COLO668 (cell line): ENCODE results near the gene CDC5L.
"Not testable (repeated sequence)": the region's sequence is repeated elsewhere in the genome, so short reads cannot be mapped to it uniquely, and the experiment has no call there.

Source experiments
- DNase-seq: peaks from one replicate; lab custom pipeline; 2025; ENCODE audit not compliant: unreplicated experiment; lab: John Stamatoyannopoulos, UW

Gene CDC5L

GRCh38 chr6:44410363-44410762 is 22.9 kb downstream of the CDC5L start:
- DNase-seq, result no peak

GRCh38 chr6:44411141-44411540 is 23.6 kb downstream of the CDC5L start:
- no peak for DNase-seq

- no peak for DNase-seq
These were observed 27.9 kb downstream of the CDC5L start for GRCh38 chr6:44415449-44415848.

- no peak for DNase-seq
These were observed 28.5 kb downstream of the CDC5L start for GRCh38 chr6:44415873-44416502.

- no peak for DNase-seq
These were observed 35.0 kb downstream of the CDC5L start for GRCh38 chr6:44422531-44422930.

GRCh38 chr6:44423306-44423705 is 35.8 kb downstream of the CDC5L start:
- DNase-seq, result no peak

GRCh38 chr6:44425951-44426350 is 38.4 kb downstream of the CDC5L start:
- DNase-seq, result no peak

- DNase-seq, result no peak
These were observed 41.2 kb downstream of the CDC5L start for GRCh38 chr6:44428682-44429081.

- no peak for DNase-seq
These were observed 42.8 kb downstream of the CDC5L start for GRCh38 chr6:44430326-44430725.

GRCh38 chr6:44431118-44431725 is 43.7 kb downstream of the CDC5L start:
- peak; percentile 35 for DNase-seq

GRCh38 chr6:44432227-44432626 is 44.7 kb downstream of the CDC5L start:
- no peak for DNase-seq

- no peak for DNase-seq
These were observed 45.2 kb downstream of the CDC5L start for GRCh38 chr6:44432726-44433125.

- no peak for DNase-seq
These were observed 48.0 kb downstream of the CDC5L start for GRCh38 chr6:44435500-44435899.

- no peak for DNase-seq
These were observed 51.3 kb downstream of the CDC5L start for GRCh38 chr6:44438827-44439226.

- no peak for DNase-seq
These were observed 52.0 kb downstream of the CDC5L start for GRCh38 chr6:44439270-44440045.

- DNase-seq, result no peak
These were observed 53.8 kb downstream of the CDC5L start for GRCh38 chr6:44441091-44441855.

- DNase-seq, result no peak
These were observed 54.7 kb downstream of the CDC5L start for GRCh38 chr6:44442236-44442635.

- DNase-seq, result no peak
These were observed 55.4 kb downstream of the CDC5L start for GRCh38 chr6:44442833-44443444.

- DNase-seq, result no peak
These were observed 57.3 kb downstream of the CDC5L start for GRCh38 chr6:44444853-44445252.

GRCh38 chr6:44446626-44447300 is 59.3 kb downstream of the CDC5L start:
- no peak for DNase-seq

GRCh38 chr6:44449181-44449580 is 61.7 kb downstream of the CDC5L start:
- DNase-seq, result not testable (repeated sequence)
